Pancreas (tissue), 10 donors: ENCODE measurements around the gene STIM2. TPM values are rescaled to one million over a fixed set of nuclear protein-coding genes. Genes with fewer than 3 reads are reported as not detected.

Source experiments
- ATAC-seq, 4 donors: fragments of 200-7000 bp; cut with Tn5 transposase; one replicate each; pipeline versions ENCODE4 v1.8.0 to v1.9.1; 2020; ENCODE audit warnings: mild to moderate bottlenecking in 4 of 4, moderate library complexity in 4 of 4
- DNase-seq, 6 donors: peaks; one replicate each; pipeline ENCODE4 v3.0.0-alpha.2; 2020
- FAIRE-seq: peaks from 2 replicates; lab custom pipeline; 2012; peaks lifted over from hg19 to GRCh38; lab: Jason Lieb, UNC
- H3K27ac ChIP-seq, 4 donors: fragments of 200-600 bp; sonication (generic); 1 replicate in 3 of 4; 2 replicates in 1 of 4; pipeline versions ENCODE4 v1.5.0 to v1.8.0; 2020
- H3K27me3 ChIP-seq, 4 donors: fragments of 200-600 bp; one replicate each; pipeline ENCODE4 v1.8.0; 2021
- H3K36me3 ChIP-seq, 3 donors: fragments of 200-600 bp; sonication (generic) in 1 of 3; one replicate each; pipeline versions ENCODE4 v1.5.0 to v1.8.0; 2020 to 2021
- H3K4me1 ChIP-seq, 3 donors: fragments of 200-600 bp; one replicate each; pipeline ENCODE4 v1.8.0; 2021
- H3K4me3 ChIP-seq, 4 donors: fragments of 200-600 bp; sonication (generic) in 2 of 4; one replicate each; pipeline versions ENCODE4 v1.5.0 to v1.8.0; 2020 to 2021
- H3K9me3 ChIP-seq, 4 donors: fragments of 200-600 bp; one replicate each; pipeline ENCODE4 v1.8.0; 2021
- WGBS, 2 donors: extraction: QIAGEN DNeasy Blood & Tissue Kit; methylation state at CpG; one replicate each; pipeline ENCODE4 v1.1.7; 2013; 5-methylcytosine and 5-hydroxymethylcytosine counted together
- intact Hi-C, 3 donors: fragments of 100-400 bp; cut with DNase I; formaldehyde crosslinking; loops; one replicate each; pipeline versions ENCODE4 v1.11.1 to v1.14.2; 2022
- polyA plus RNA-seq, 2 donors: library from polyadenylated mRNA; stranded (reverse); fragments of 200-250 nt; gene quantifications; one replicate each; pipeline ENCODE4 v1.2.3, GENCODE V29; 2013
- total RNA-seq, 6 donors: library from RNA; stranded (reverse); fragmentation: NEBNext Ultra II Directional in 4 of 6; extraction: Animal tissue kit (Norgen Biotek cat#: 25700) in 4 of 6; gene quantifications; one replicate each; pipeline versions ENCODE4 v1.2.1 to v1.2.4, GENCODE V29; 2021 to 2023
- TF ChIP-seq, protein P1 (sequence below), 4 donors: fragments of 200-600 bp; sonication (generic) in 3 of 4; IDR thresholded peaks; one replicate each; pipeline versions ENCODE4 v1.5.0 to v1.8.0; 2021; ENCODE audit warnings: antibody characterized with exemption in 4 of 4
- donor health status: healthy with polysubstance abuse.
- donor health status: DM: no; HTN: no; CAD: no; lungs with moderate emphysema.
- donor health status: DM: no; HTN: no; CAD: no.
- donor health status: control.
- donor health status: control.
- donor health status: Bipolar disorder and iron deficiency.
- donor health status: DM: yes; HTN: yes; CAD: no.
- donor health status: DM: no; HTN: no; CAD: no.
- donor health status: DM: no; HTN: no; CAD: no.
- donor health status: DM: yes; HTN: yes; CAD: no.

STIM2 gene
- total and polyA plus RNA-seq, 8 donors, result 7.6 to 18.7 (median 12.6) TPM

DNA sequence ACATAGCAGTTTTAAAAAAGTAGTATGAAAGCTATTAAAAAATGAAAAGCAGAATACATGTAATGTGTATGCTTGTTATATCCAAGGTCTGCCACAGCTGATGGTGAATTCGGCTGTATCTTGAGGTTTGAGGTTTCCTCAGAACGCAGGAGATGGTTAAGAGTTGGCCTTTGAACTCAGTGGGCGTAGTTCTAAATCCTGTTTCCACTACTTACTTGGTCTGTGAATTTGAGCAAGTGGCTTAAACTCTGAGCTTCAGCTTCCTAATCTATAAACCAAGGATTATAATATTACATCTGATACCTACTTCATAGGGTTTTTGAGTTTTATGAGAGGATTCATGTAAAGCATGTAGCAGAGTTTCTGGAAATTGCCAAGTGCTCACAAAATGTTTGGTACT lies 125.2 kb downstream of the STIM2 start:
- Histone ChIP-seq H3K36me3 (no peaks in the 10 kb centered on the region), H3K27me3 (no peaks in the 10 kb centered on the region), H3K4me1 (peaks cover 6 to 18% (median 18%) of the 10 kb centered on the region in 3 donors), H3K27ac (no peak overlapping the region), H3K9me3 (no peaks in the 10 kb centered on the region), H3K4me3 (no peak overlapping the region)
- FAIRE-seq (no peak), DNase-seq (no peak), ATAC-seq (peak in 2 of 4 donors; percentile 21 to 34)
- TF ChIP-seq, protein P1, sequence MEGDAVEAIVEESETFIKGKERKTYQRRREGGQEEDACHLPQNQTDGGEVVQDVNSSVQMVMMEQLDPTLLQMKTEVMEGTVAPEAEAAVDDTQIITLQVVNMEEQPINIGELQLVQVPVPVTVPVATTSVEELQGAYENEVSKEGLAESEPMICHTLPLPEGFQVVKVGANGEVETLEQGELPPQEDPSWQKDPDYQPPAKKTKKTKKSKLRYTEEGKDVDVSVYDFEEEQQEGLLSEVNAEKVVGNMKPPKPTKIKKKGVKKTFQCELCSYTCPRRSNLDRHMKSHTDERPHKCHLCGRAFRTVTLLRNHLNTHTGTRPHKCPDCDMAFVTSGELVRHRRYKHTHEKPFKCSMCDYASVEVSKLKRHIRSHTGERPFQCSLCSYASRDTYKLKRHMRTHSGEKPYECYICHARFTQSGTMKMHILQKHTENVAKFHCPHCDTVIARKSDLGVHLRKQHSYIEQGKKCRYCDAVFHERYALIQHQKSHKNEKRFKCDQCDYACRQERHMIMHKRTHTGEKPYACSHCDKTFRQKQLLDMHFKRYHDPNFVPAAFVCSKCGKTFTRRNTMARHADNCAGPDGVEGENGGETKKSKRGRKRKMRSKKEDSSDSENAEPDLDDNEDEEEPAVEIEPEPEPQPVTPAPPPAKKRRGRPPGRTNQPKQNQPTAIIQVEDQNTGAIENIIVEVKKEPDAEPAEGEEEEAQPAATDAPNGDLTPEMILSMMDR (IDR thresholded peaks at IDR 0.05), result no peak
- WGBS, 2 donors, result 23 to 39% methylated on average over 3 of the region's 3 CpGs
- intact Hi-C loops, result no loop called here

DNA sequence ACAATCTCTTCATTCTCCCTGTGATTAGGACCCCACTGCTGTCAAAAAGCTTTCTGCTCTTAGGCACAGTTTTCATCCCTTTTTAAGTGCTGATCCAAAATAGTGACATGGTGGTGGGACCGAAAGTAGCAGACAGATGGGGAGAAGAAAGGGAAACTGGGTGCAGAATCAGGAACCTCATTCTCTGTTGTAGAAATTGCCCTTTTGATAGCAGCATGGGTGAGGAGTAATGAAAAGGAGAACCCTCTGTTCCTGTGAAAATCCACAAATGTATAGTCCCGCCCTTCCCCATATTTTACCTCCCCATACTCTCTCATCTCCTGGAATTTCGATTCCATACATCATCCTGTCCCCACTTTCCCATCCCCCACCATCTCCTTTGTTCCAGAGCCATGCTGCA lies 126.5 kb downstream of the STIM2 start:
- DNase-seq (no peak), ATAC-seq (no peak), FAIRE-seq (no peak)
- Histone ChIP-seq H3K4me1 (peaks cover 6 to 18% (median 18%) of the 10 kb centered on the region in 3 donors), H3K9me3 (no peaks in the 10 kb centered on the region), H3K27me3 (no peaks in the 10 kb centered on the region), H3K4me3 (no peak overlapping the region), H3K27ac (no peak overlapping the region), H3K36me3 (no peaks in the 10 kb centered on the region)
- TF ChIP-seq, protein P1 (IDR thresholded peaks at IDR 0.05), result no peak
- intact Hi-C loops, result no loop called here
- 96% methylated on average over 3 of the region's 3 CpGs for WGBS, 2 donors

DNA sequence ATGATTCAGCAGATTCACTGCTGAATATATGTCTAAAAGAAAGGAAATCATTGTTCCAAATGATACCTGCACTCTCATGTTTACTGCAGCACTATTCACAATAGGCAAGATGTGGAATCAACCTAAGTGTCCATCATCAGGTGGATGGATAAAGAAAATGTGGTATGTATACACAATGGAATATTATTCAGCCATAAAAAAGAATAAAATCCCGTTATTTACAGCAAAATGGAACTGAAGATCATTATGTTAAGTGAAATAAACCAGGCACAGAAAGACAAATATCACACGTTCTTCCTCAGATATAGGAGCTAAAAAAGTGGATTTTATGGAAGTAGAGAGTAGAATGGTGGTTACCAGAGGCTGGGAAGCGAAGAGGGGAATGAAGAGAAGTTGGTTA lies 130.4 kb downstream of the STIM2 start:
- no peaks in the 10 kb centered on the region for H3K9me3 ChIP-seq
- H3K27ac ChIP-seq, result no peak overlapping the region
- DNase-seq, result no peak
- intact Hi-C loops, result loop anchor here in 1 of 3 donors (10.0 kb wide), 1 partner anchor 1016 kb away; no protein-coding TSS in a partner anchor
- WGBS, 2 donors, result 93 to 96% methylated on average over 3 of the region's 3 CpGs
- H3K27me3 ChIP-seq, result no peaks in the 10 kb centered on the region
- ATAC-seq, result no peak
- H3K4me1 ChIP-seq, result peaks cover 0 to 11% (median 5%) of the 10 kb centered on the region in 3 donors
- TF ChIP-seq, protein P1 (IDR thresholded peaks at IDR 0.05), result no peak
- H3K36me3 ChIP-seq, result no peaks in the 10 kb centered on the region
- no peak for FAIRE-seq
- no peak overlapping the region for H3K4me3 ChIP-seq

DNA sequence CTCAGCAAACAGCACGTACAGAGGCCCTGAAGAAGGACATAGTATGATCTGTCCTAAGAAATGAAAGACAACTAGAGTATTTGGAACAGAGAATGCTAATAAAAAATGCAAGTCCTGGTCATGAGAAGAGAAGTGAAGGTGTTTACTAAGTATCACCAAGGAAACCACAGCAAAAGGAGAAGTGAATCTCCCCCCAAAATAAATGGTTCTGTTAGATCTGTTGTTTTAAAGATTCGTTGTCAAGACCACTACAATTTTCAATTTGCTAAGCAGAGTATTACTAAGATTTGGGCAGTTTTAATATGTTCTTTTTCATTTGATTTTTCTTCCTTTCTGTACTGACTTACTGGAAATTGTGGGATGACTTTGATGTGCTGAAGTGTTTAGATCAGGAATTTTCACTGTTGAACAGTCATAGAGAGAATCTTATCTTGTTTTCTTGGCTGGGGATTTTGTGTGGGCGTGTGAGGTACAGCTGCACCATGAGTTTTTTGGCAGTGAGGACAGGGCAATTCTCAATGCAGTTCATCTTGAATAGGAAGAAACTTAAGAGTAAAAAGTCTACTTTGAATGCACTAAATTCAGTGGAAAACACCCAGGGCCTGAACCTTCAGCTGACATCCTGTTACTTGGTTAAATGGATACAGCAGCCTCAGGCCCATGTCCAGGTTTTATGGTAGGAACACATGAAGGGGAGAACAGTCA lies 132.2 kb downstream of the STIM2 start:
- Histone ChIP-seq H3K9me3 (no peaks in the 10 kb centered on the region), H3K27me3 (no peaks in the 10 kb centered on the region), H3K4me1 (peaks cover 0 to 11% (median 4%) of the 10 kb centered on the region in 3 donors), H3K27ac (peak overlapping the region in 2 of 4 donors; percentile 2 to 14), H3K36me3 (no peaks in the 10 kb centered on the region), H3K4me3 (no peak overlapping the region)
- TF ChIP-seq, protein P1 (IDR thresholded peaks at IDR 0.05), result no peak
- DNase-seq (no peak), ATAC-seq (peak; percentile 35 to 79 (median 63)), FAIRE-seq (no peak)
- WGBS, 2 donors, result 56 to 57% methylated on average over 3 of the region's 3 CpGs
- intact Hi-C loops, result loop anchor here in 1 of 3 donors (10.0 kb wide), 1 partner anchor 1018 kb away; no protein-coding TSS in a partner anchor

DNA sequence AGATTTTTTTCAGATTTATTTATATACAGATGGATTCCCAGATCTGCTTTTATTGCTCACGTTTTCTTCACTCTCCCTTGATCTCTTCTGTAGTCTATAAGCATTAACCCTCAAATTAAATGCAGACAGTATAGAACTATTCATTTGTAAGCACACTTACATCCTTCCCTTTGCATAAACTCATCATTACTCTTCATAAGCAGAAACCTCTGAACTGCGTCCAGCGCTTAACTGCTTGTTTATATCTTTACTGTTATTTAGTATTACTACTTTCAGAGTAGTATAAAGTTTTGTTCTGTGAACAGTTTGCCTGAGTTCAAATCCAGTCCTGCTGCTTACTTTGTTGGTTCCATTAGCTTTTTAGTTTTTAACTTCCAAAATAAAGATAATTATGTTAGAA lies 132.9 kb downstream of the STIM2 start:
- peak; percentile 23 for FAIRE-seq
- 58 to 65% methylated on average over 3 of the region's 3 CpGs for WGBS, 2 donors
- Histone ChIP-seq H3K36me3 (no peaks in the 10 kb centered on the region), H3K4me1 (peaks cover 0 to 11% (median 4%) of the 10 kb centered on the region in 3 donors), H3K27ac (peak overlapping the region in 1 of 4 donors; percentile 20), H3K9me3 (no peaks in the 10 kb centered on the region), H3K27me3 (no peaks in the 10 kb centered on the region), H3K4me3 (no peak overlapping the region)
- TF ChIP-seq, protein P1 (IDR thresholded peaks at IDR 0.05), result no peak
- DNase-seq, result no peak
- ATAC-seq, result peak in 1 of 4 donors; percentile 15
- intact Hi-C loops, result loop anchor here in 1 of 3 donors (10.0 kb wide), 1 partner anchor 1019 kb away; no protein-coding TSS in a partner anchor
